Body of pancreas (tissue), 4 donors: ENCODE data around the gene TMEM38A.

Experiments used
- CTCF ChIP-seq, 7 experiments: fragments of 450-650 bp in 4 of 7; fragments of 200-600 bp in 3 of 7; sonication (generic) in 3 of 7; IDR thresholded peaks; one replicate each; pipeline ENCODE4 v1.5.1; 2016 to 2019; ENCODE audit warnings: antibody characterized with exemption in 7 of 7
- POLR2A ChIP-seq, 3 donors: fragments of 450-650 bp; IDR thresholded peaks; one replicate each; pipeline ENCODE4 v1.6.1; 2016; ENCODE audit warnings: antibody characterized with exemption in 3 of 3, mild to moderate bottlenecking in 2 of 3

DNA sequence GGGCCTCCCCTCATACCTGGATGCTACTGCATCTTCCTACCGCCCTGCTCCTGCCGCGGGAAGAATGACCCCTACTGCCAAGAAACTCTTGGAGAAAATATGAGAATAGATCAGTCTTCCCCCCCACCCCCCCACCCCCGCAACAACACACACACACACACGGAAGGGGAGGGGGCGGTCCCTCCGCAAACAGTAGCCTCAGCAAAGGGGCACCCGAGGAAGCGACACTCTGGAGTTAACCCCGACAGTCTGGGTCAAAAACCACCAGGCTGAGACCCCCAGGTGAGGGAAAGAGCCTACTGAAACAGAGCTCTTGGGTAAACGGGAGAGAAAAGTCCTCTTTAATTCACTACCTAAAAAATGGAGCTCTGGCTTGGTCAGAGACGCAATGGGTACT, 34.1 kb upstream of the TMEM38A start:
- no peak for TF ChIP-seq POLR2A (IDR thresholded peaks at IDR 0.05)
- no peak for TF ChIP-seq CTCF (IDR thresholded peaks at IDR 0.05)
